Bronchial epithelial cell (primary cell): Measurements from ENCODE around the gene CFAP54. TPM values are rescaled to one million over a fixed set of nuclear protein-coding genes. Genes with fewer than 3 reads are reported as not detected.

Source experiments
- DNase-seq: peaks from one replicate; pipeline ENCODE4 v3.0.0-alpha.2; 2010; ENCODE audit warnings: low read depth
- FAIRE-seq: peaks from 2 replicates; lab custom pipeline; 2011; peaks lifted over from hg19 to GRCh38; lab: Jason Lieb, UNC
- H3K27me3 ChIP-seq: 2 replicates; pipeline ENCODE4 v1.5.1; 2011; ENCODE audit warnings: low read length; ENCODE audit not compliant: control insufficient read depth, insufficient read depth
- H3K36me3 ChIP-seq: 2 replicates; pipeline ENCODE4 v1.5.1; 2011; ENCODE audit warnings: low read length; ENCODE audit not compliant: control insufficient read depth, insufficient read depth
- H3K4me3 ChIP-seq: 2 replicates; pipeline ENCODE4 v1.5.1; 2011; ENCODE audit warnings: mild to moderate bottlenecking, low read depth, low read length, control low read depth
- CTCF ChIP-seq: IDR thresholded peaks from 2 replicates; pipeline ENCODE4 v1.5.1; 2011; ENCODE audit warnings: mild to moderate bottlenecking, moderate library complexity, low read length, control low read depth, inconsistent platforms; ENCODE audit not compliant: insufficient read depth, severe bottlenecking
- total RNA-seq: library from RNA; depleted of rRNA; stranded (reverse); fragments of >200 nt; gene quantifications from 2 replicates; pipeline ENCODE4 v1.2.1, GENCODE V29; 2014

Gene CFAP54
- total RNA-seq, 1 donor from 2014 or later = 0.26 TPM

GRCh38 chr12:96526110-96526509 lies 36.7 kb downstream of the CFAP54 start:
- Histone ChIP-seq H3K27me3 (no peaks in the 10 kb centered on the region), H3K36me3 (no peaks in the 10 kb centered on the region), H3K4me3 (no peak overlapping the region)
- no peak for FAIRE-seq
- TF ChIP-seq CTCF = no peak
- no peak for DNase-seq

- Histone ChIP-seq H3K36me3 (no peaks in the 10 kb centered on the region), H3K4me3 (no peak overlapping the region), H3K27me3 (no peaks in the 10 kb centered on the region)
- no peak for TF ChIP-seq CTCF
- FAIRE-seq (no peak), DNase-seq (no peak)
Measured at GRCh38 chr12:96529912-96530311, 40.5 kb downstream of the CFAP54 start.

GRCh38 chr12:96534339-96534738 lies 45.0 kb downstream of the CFAP54 start:
- Histone ChIP-seq H3K27me3 (no peaks in the 10 kb centered on the region), H3K36me3 (no peaks in the 10 kb centered on the region), H3K4me3 (no peak overlapping the region)
- no peak for TF ChIP-seq CTCF
- FAIRE-seq (no peak), DNase-seq (peak; percentile 87)

- FAIRE-seq = no peak
Measured at GRCh38 chr12:96548384-96548783, 59.0 kb downstream of the CFAP54 start.

GRCh38 chr12:96549341-96549740 lies 60.0 kb downstream of the CFAP54 start:
- no peaks in the 10 kb centered on the region for H3K27me3 ChIP-seq
- no peak for TF ChIP-seq CTCF
- FAIRE-seq (no peak), DNase-seq (no peak)
- no peak overlapping the region for H3K4me3 ChIP-seq
- no peaks in the 10 kb centered on the region for H3K36me3 ChIP-seq

More at GRCh38 chr12:96548384-96548783, 59.0 kb downstream of the CFAP54 start:
- H3K36me3 ChIP-seq = no peaks in the 10 kb centered on the region
- TF ChIP-seq CTCF = no peak
- no peak overlapping the region for H3K4me3 ChIP-seq
- no peak for DNase-seq
- H3K27me3 ChIP-seq = no peaks in the 10 kb centered on the region

- TF ChIP-seq CTCF = no peak
- Histone ChIP-seq H3K36me3 (no peaks in the 10 kb centered on the region), H3K27me3 (no peaks in the 10 kb centered on the region), H3K4me3 (no peak overlapping the region)
- FAIRE-seq = no peak
- DNase-seq = no peak
Measured at GRCh38 chr12:96570579-96570978, 81.2 kb downstream of the CFAP54 start.
